ENCODE measurements around the gene TMEM14A.
"Not testable (repeated sequence)": the region's sequence is repeated elsewhere in the genome, so short reads cannot be mapped to it uniquely, and the experiment has no call there.

Gene TMEM14A

DNA sequence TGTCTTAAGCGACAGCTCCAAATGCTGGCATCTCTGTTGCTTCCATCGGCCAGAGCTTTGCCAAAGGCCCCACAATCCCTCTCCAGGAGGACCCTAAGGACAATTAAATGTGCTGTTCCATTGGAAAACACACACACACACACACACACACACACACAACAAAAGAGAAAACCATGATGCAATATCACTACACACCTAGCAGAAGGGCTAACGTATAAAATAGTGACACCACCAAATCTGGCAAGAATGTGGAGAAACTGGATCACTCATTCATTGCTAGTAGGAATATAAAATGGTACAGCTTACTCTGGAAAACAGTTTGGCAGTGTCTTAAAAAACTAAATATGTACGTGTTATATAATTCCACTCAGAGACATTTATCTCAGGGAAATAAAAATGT is 13.0 kb upstream of the TMEM14A start:
- DNase-seq (ENCODE audit: low spot score), result no peak

- DNase-seq (ENCODE audit: low spot score), result no peak
Measured at GRCh38 chr6:52661551-52661950, 9.4 kb upstream of the TMEM14A start.

DNA sequence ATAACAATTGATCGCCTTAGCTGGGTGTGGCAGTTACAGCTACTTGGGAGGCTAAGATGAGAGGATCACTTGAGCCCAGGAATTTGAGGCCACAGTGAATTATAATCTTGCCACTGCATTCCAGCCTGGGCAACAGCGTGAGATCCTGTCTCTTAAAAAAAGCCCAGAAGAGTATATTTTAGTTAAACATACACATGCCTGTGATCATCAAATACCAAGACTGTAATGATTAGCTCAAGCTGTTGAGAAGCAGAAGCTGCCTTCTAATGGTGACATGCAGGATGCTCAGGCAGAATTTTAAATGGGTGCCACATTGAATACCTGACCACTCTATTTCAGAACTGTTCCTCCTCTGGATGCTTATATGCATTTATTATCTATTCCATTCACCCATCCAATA is 8.9 kb upstream of the TMEM14A start:
- DNase-seq (ENCODE audit: low spot score), result no peak

DNA sequence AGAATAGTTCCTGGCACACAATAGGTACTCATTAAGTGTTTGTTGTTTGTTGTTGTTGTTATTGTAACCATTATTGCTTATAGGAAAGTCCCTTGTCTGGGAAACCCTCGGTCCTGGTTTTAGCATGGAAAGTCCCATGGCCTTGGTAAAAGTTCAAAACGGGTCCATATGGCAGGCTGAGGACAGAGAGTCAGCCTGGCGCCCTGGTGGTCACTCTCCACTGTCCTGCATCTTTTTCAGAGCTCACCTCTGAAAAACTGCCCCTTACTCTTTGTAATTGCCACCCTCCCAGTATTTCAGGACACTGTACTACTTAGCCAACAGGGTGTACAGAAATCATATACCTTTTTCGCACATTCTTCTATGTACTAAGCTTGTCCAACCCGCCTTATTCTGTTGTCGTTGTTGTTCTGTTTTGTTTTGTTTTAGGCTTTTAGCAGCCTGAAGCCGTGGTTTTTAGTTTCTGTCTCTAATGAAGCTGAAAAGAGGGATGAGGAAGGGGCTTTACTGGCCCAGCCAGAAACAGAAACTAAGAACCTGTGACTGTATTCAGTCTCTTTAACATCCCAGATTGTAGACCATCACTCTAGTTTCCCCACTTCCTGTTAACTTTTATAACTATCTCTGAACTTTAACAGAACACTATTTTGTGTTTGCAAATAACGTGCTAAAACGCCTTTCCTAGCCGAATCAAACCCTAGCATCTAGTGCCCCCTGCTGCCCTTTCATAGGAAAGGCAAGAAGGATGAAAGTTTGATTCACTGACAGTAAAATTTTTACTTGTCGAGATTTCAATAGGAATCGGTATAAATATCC is 7.6 kb upstream of the TMEM14A start:
- peak; percentile 90 for DNase-seq (ENCODE audit: low spot score)

- DNase-seq (ENCODE audit: low spot score), result no peak
Measured at GRCh38 chr6:52663936-52664185, 7.1 kb upstream of the TMEM14A start.

DNA sequence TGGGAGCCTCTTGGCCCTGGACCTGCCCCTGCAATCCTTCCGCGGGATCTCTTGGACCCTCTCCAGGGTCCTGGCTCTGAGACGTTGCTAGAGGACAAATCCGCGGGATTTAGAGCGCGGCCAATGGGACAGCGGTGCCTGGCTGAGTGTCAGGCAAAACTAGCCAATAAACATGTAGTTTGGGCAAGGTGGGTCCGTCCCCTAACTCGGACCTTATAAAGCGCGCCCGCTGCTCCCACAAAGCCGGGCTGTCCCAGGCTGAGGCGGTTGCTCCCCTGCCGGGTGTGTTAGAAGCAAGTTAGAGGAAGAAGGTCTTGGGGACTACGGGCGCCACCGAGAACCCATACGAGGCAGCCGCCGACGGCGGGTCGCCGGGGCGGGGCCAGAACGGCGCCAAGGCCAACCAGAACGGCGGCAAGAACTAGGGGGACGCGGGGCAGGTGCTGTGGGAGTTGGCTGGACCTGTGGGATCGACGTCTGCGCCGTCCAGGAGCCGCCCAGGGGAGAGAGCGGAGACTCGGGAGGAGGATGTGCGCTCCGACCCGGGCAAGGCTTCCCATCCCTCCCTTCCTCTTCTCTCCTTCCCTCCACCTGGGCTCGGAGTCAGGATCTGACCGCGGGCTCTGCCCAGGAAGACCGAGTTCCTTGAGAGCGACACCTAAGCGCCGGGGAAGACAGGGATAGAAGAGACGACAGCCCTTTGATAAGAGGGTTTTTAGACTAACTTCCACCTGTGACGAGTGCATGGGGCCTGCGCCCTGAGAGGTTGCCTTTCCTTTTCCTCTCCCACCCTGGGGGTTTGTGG is 6.5 kb upstream of the TMEM14A start:
- peak; percentile 95 for DNase-seq (ENCODE audit: low spot score)

DNA sequence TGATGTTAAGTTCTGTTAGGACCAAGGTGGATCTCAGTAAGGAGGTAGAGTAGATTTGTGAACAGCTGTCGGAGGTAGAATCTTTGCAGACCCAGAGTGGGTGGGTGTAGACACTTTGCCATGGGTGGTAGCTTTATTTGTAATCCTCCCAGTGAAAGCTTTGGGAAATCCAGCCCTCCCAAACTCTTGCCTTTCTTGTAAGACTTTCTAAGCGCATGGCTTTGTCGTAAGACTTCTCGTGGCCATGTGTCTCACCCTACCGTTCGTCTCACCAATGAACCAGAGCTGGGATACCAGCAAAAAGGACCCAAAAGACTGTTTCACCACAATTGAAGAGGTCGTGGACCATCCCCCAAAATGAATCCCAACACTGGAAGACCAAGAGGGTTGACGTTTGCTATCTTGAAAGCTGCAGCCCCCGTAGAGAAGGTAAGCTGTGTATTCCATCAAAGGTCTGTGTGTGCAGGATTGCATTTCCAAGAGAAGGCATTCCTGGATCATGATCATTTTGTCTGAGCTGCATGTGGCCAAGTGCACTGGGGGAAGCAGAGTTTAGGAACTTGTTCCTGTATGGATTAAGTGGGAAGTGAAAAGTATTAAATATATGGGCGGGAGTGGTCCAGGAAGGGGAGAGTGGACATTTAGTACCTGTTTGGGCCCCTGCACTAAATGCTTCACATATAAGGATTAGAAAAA is 5.8 kb upstream of the TMEM14A start:
- DNase-seq (ENCODE audit: low spot score), result no peak

DNA sequence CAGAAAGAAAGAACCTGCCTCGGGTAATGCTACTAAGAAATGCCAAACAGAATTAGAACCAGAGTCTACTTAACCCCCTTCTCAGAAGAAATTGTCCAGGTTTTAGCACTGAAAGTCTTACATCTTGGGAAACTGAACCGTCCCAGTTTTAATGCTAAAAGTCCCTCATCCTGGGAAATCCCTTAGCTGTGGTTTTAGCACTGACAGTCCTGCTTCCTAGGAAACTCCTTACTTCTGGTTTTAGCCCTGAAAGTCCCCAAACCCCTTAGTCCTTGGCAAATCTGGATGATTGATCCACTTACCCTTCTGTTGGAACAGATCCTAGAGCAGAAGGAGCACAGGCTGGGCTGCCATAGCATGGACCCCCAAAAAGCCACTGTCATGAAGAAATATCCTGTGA is 4.8 kb upstream of the TMEM14A start:
- DNase-seq (ENCODE audit: low spot score), result no peak

GRCh38 chr6:52666523-52666922 is 4.4 kb upstream of the TMEM14A start:
- DNase-seq (ENCODE audit: low spot score), result no peak

- no peak for DNase-seq (ENCODE audit: low spot score)
Measured at GRCh38 chr6:52667572-52667971, 3.3 kb upstream of the TMEM14A start.

GRCh38 chr6:52671676-52672075 is 763 bp downstream of the TMEM14A start:
- no peak for DNase-seq (ENCODE audit: low spot score)

DNA sequence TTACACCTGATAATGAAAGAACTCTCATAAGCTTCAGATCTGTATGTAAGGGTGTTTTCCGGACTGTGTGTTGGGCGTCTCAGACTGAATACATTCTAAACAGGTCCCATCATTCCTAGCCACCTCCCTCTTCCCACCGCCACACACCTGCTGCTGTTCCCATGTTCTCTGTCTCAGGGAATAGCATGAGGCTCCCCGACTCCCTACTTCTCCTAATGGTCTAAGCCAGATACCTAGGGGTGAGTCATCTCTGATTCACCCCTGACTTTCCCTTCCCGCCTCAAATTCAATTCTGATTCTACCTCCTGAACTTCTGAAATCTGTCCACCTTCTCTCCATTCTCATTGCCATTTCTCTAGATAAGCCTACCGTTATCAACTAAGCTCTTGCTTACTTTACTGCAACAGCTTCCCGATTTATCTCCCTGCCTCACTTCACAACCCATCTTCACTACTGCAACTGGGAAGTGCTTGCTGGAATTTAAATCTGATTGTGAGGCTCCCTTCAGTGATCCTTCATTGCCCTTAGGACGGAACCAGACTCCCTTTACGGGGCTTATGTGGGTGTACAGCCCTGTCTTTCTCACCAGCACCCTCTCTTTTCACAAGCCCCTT is 1.6 kb downstream of the TMEM14A start:
- DNase-seq (ENCODE audit: low spot score), result no peak

DNA sequence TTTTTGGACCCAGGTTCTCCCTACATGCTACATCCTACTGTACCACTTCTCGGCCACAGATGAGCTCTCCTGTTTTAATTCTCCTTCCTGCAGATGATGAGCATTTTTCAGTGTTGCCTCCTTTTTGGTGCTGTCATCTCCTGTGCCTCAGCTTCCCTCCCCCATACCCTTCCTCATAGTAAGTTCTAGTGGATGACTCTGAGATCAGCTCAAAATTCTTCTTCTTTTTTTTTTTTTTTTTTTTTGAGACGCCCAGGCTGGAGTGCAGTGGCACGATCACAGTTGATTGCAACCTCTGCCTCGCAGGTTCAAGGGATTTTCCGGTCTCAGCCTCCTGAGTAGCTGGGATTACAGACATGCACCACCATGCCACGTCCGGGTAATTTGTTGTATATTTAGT is 3.8 kb downstream of the TMEM14A start:
- DNase-seq (ENCODE audit: low spot score), result no peak

DNA sequence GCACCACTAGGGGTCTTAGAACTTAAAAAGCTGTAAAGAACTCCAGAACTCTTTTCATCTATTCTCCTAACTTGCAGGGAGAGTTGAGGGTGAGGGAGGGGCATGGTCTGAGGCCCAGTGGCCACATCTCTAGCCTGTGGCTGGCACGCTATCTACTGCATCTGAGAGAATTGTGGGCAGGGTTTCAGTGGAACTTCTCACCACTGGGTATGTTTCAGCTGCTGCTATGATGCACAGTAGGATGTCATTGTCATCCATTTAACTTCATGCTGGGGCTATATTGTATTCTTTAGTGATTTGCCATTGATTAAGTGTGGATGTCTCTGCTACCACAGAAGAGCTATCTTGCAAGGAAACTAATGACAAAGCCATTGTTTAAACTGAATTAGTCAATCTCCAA is 4.5 kb downstream of the TMEM14A start:
- no peak for DNase-seq (ENCODE audit: low spot score)

GRCh38 chr6:52676631-52677030 is 5.7 kb downstream of the TMEM14A start:
- DNase-seq (ENCODE audit: low spot score), result not testable (repeated sequence)

- no peak for DNase-seq (ENCODE audit: low spot score)
Measured at GRCh38 chr6:52681416-52681815, 10.5 kb downstream of the TMEM14A start.

- no peak for DNase-seq (ENCODE audit: low spot score)
Measured at GRCh38 chr6:52686878-52687699, 16.2 kb downstream of the TMEM14A start.

GRCh38 chr6:52689857-52690256 is 18.9 kb downstream of the TMEM14A start:
- DNase-seq (ENCODE audit: low spot score), result no peak

DNA sequence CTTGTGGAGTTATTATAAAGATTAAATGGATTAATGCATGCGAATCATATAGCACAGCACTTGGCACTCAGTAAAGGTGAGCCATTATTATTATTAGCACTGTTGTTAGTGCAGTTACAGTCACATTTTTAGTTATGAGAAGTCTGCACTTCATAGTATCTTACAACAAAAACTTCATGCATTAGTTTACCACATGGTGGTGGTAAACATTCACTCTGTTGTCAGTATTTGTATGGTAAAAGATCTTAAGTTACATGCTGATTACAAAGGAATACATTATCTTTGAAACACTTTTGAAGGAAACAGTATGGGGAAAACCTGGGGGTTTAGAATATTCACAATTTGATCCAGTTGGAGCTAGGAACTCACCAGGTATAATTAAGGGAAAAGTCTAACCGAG is 20.8 kb downstream of the TMEM14A start:
- no peak for DNase-seq (ENCODE audit: low spot score)

DNA sequence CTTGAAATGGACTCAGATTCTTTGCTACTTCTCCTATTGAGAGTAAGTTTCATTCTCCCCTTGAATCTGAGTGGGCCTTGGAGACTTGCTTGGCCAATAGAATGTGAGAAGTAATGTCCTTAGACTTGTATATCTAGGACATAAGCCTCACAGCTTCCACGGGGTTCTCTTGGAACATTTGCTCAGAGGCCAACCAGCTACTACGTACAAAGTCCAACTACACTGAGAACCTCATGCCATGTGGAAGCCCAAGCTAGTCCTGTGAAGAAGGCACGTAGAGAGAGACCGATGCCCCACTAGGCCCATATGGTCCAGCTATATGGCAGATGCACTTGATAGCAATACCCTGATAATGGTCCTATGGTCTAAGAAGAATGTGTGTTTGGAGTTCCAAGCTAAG is 22.9 kb downstream of the TMEM14A start:
- no peak for DNase-seq (ENCODE audit: low spot score)

- no peak for DNase-seq (ENCODE audit: low spot score)
Measured at GRCh38 chr6:52694404-52694803, 23.5 kb downstream of the TMEM14A start.

DNA sequence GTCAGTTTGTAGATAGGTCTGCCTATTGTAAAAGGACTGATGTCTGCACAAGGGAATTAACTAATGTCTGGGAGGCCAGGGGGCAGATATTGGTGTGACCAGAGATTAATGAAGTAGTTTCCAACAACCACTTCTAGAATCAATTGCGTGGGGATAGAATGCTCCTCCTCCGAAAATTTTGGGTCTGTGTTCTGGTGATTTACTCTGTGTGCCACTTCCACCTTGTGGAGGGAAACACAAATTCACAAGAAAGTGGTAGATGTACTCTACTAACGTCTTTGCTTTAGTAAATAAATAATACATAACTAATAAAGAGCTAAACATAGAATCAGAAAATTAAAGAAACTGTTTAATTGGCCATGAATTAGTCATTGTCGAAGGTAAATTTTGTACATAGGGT is 25.5 kb downstream of the TMEM14A start:
- DNase-seq (ENCODE audit: low spot score), result no peak

Data from Ammon's horn (tissue), 1 donor.